RWPE1 (cell line): ENCODE results near the gene GRN.
"Not testable (repeated sequence)": the region's sequence is repeated elsewhere in the genome, so short reads cannot be mapped to it uniquely, and the experiment has no call there.

Experiments
- CTCF ChIA-PET: fragments of 350-600 bp; sonication (Branson Sonifier 250); formaldehyde crosslinking; extraction: SDS; loops from one replicate; lab custom pipeline; 2021; lab: Yijun Ruan, JAX
- POLR2A ChIA-PET: fragments of 400-600 bp; formaldehyde crosslinking; extraction: SDS; loops from one replicate; lab custom pipeline; 2020; ENCODE audit warnings: antibody characterized with exemption; ENCODE audit not compliant: low non-redundant PET; lab: Yijun Ruan, JAX
- DNase-seq: peaks from one replicate; pipeline ENCODE4 v3.0.0; 2012; ENCODE audit warnings: low spot score
- H3K27ac ChIP-seq: fragments of 450-650 bp; 2 replicates; pipeline ENCODE4 v1.5.1; 2017
- TF ChIP-seq, protein P1 (sequence below): fragments of 450-650 bp; conservative IDR thresholded peaks from 2 replicates; pipeline ENCODE4 v1.5.1; 2017; ENCODE audit warnings: low read depth, mild to moderate bottlenecking

GRN gene

DNA sequence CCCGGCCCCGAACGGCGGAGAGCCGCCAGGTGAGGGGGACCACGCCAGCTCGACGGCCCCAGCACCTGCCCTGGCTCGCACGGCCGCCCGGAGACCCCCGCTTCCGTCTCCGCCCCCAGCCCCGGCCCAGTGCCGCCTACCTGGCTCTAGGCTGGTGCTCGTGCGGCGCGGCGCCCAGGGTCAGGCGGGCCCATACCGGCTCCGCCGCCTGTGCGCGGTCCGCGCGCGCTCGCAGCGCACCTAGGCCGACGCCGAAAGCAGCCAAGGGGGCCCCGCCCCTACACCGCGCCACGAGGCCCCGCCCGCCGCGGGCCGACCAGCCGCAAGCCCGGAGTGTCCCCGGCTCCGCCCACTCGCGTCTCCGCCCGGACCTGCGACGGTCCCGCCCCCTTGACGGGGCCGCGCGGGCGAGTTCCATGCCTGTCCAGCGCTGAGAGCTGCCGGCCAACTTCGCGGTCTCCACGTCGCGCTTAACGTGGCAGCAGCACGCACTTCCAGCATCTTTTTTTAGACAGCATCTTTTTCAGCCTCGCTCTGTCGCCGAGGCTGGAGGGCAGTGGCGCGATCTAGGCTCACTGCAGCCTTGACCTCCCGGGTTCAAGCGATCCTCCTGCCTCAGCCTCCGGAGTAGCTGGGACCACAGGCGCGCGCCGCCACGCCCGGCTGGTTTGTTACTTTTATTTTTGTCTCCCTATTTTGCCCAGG is 20.4 kb upstream of the GRN start, which contains the start of gene SLC25A39:
Gene SLC25A39, minus strand, starts transcription at position 253 of the 705 bp plus-strand sequence. CDS start 1,261 bp downstream, outside the sequence.
- DNase-seq, result peak; percentile 88
- ChIA-PET CTCF (interaction anchor here (0.6 to 1.0 kb wide), 3 partner anchors 26 to 106 kb away, joined by 3 to 5 read pairs (median 3); no protein-coding TSS in a partner anchor), POLR2A (interaction anchor here (0.5 to 1.0 kb wide), 4 partner anchors 100 to 138 kb away, joined by 3 to 4 read pairs (median 4); partner anchors contain the start of gene TMUB2)
- TF ChIP-seq, protein P1, sequence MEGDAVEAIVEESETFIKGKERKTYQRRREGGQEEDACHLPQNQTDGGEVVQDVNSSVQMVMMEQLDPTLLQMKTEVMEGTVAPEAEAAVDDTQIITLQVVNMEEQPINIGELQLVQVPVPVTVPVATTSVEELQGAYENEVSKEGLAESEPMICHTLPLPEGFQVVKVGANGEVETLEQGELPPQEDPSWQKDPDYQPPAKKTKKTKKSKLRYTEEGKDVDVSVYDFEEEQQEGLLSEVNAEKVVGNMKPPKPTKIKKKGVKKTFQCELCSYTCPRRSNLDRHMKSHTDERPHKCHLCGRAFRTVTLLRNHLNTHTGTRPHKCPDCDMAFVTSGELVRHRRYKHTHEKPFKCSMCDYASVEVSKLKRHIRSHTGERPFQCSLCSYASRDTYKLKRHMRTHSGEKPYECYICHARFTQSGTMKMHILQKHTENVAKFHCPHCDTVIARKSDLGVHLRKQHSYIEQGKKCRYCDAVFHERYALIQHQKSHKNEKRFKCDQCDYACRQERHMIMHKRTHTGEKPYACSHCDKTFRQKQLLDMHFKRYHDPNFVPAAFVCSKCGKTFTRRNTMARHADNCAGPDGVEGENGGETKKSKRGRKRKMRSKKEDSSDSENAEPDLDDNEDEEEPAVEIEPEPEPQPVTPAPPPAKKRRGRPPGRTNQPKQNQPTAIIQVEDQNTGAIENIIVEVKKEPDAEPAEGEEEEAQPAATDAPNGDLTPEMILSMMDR, result no peak
- H3K27ac ChIP-seq, result peak within 1 kb of the TSS; percentile 99

DNA sequence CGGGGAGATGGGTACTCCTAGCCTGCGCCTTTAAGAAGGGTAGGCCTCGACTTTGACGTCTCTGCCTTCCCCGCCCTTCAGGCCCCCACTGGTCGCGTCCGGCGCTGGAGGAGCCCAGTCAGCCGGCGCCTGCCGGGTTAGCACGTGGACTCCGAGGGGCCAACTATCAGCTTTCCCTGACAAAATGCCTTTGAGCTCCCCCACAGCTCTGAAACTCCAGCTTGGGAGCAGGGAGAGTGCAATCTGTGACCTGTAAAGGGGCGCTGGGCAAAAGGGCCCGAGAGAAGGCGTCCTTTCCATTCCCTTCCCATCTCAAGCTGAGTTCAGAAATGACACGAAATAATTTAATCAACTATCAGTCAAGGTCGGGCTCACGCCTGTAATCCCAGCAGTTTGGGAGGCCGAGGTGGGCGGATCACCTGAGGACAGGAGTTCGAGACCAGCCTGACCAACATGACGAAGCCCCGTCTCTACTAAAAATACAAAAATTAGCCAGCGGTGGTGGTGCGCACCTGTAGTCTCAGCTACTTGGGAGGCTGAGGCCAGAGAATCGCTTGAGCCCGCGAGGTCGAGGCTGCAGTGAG is 18.1 kb upstream of the GRN start:
- DNase-seq, result peak; percentile 94
- TF ChIP-seq, protein P1, result no peak
- POLR2A ChIA-PET, result interaction anchor here (0.6 to 1.0 kb wide), 4 partner anchors 25 to 187 kb away, joined by 3 to 4 read pairs (median 3); no protein-coding TSS in a partner anchor
- H3K27ac ChIP-seq, result peak overlapping the region; percentile 99
- CTCF ChIA-PET, result interaction anchor here (0.6 kb wide), 1 partner anchor 19 kb away, joined by 3 read pairs; no protein-coding TSS in a partner anchor

DNA sequence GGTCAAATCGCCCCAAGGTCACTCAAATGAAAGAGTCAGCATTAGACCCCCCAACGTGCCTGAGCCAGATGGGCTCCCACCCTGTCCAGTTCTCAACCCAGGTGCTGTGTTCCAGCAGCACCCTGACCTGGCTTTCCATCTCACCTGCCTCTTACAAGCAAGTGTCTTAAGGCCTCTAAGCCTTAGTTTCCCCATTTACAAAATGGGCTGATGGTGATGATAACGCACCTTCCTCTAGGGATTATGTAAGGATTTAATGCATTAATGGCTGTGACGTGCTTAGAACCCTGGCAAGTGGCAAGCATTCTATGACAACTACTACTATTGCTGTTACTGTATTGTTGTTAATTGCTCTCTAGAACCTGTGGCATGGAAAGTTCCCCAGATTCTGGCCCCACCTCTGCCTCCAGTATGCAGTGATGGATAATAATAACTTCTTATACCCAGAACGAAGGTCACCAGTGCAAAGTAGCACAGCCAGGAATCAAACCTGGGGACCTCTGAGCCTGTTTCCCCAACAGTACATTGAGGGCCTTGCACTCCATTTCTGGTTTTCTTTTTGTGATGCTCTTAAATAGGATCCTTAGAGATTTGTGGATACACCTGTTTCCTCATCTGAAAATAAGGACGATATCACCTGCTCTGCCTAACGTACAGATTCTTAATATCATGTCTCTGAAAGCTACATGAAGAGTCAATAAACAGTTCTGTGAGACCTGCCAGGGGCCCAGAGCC is 17.2 kb upstream of the GRN start:
- no peak for DNase-seq
- ChIA-PET CTCF (interaction anchor here (0.5 kb wide), 1 partner anchor 174 kb away, joined by 4 read pairs; no protein-coding TSS in a partner anchor), POLR2A (interaction anchor here (0.6 to 0.7 kb wide), 2 partner anchors 15 to 18 kb away, joined by 3 read pairs; no protein-coding TSS in a partner anchor)
- peak overlapping the region; percentile 99 for H3K27ac ChIP-seq
- TF ChIP-seq, protein P1, result no peak

DNA sequence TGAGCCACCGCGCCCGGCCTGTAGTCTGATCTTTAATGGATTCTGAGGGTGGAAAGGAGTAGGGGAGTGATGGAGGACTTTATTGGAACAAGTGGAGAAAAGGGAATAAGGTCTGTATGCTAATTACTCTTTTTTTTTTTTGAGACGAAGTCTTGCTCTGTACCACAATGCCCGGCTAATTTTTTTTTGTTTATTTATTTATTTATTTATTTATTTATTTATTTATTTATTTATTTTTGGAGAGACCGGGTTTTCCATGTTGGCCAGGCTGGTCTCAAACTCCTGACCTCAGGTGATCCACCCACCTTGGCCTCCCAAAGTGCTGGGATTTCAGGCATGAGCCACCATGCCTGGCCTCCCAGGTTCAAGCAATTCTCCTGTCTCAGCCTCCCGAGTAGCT is 15.6 kb upstream of the GRN start:
- CTCF ChIA-PET, result interaction anchor here (0.6 kb wide), 1 partner anchor 18 kb away, joined by 5 read pairs; no protein-coding TSS in a partner anchor
- DNase-seq, POLR2A ChIA-PET, H3K27ac ChIP-seq: not testable (repeated sequence)

DNA sequence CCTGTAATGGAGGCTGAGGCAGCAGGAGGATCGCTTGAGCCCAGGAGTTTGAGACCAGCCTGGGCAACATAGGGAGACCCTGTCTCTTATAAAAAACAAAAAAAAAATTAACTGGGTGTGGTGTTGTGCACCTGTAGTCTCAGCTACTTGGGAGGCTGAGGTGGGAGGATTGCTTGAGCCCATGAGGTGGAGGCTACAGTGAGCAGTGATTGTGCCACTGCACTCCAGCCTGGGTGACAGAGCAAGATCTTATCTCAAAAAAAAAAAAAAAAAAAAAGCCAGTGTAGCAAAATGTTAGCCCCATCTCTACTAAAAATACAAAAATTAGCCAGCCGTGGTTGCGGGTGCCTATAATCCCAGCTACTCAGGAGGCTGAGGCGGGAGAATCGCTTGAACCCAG is 14.8 kb upstream of the GRN start:
- ChIA-PET POLR2A (interaction anchor here (0.6 kb wide), 1 partner anchor 17 kb away, joined by 3 read pairs; no protein-coding TSS in a partner anchor), CTCF (interaction anchor here (0.6 to 1.1 kb wide), 9 partner anchors 16 to 141 kb away, joined by 3 to 4 read pairs (median 3); partner anchors contain the start of gene UBTF)

DNA sequence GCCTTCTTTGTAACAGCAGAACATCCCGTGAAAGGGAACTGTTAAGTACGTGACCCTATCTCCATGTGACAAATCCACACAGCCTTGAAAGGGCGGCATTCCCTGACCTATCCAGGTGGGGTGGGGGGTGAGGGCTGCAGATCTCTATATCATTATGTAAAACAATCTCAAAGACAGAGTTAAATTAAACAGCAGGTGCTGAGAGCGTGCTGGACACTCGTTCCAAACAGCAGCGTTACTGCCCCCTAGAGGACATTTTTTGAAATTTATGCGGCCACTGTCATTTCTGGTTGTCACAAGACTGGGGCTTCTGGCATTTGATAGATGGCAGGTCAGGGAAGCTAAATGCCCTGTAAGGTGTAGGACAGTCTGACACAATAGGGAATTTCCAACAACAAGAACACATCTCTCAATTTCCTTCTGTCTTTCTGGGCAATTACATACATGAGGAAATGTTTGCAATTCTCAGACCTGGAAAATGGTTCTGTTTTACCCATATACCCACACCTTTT is 13.8 kb upstream of the GRN start:
- CTCF ChIA-PET, result interaction anchor here (0.6 to 1.4 kb wide), 12 partner anchors 15 to 1592 kb away, joined by 3 to 7 read pairs (median 3); partner anchors contain the start of genes PLEKHM1 and UBTF
- POLR2A ChIA-PET, result no interaction called here
- TF ChIP-seq, protein P1, result peak; percentile 88
- no peak overlapping the region for H3K27ac ChIP-seq
- DNase-seq, result no peak

More for the DNA sequence above, 14.8 kb upstream of the GRN start:
- not testable (repeated sequence) for DNase-seq, H3K27ac ChIP-seq

DNA sequence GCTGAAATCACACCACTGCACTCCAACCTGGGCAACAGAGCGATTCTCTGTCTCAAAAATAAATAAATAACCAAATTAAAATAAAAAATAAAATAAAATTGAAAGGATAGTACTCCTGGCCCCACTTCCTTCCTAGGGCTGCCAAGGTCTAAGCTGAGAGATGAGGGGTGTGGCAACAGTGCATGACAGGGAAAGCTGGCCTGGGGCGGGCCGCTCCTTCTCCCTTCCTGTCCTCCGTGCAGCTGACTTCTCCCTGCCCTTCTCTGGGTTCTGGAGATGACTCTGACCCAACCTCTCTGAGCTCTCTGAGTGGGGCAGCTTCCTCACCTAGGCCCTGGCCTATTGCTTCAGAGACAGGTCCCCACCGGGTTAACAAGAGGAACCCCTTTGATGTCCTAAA is 11.7 kb upstream of the GRN start:
- POLR2A ChIA-PET, result no interaction called here
- peak overlapping the region; percentile 53 for H3K27ac ChIP-seq

More for the DNA sequence above, 11.7 kb upstream of the GRN start:
- TF ChIP-seq, protein P1, result no peak
- CTCF ChIA-PET, result interaction anchor here (0.7 to 1.4 kb wide), 3 partner anchors 9 to 335 kb away, joined by 3 to 4 read pairs (median 3); partner anchors contain the start of gene GRN
- no peak for DNase-seq
